CD14-positive monocyte (primary cell): ENCODE measurements around the gene RPS6KA3. TPM values are rescaled to one million over a fixed set of nuclear protein-coding genes. Genes with fewer than 3 reads are reported as not detected.

ENCODE experiments used
- DNase-seq, 3 donors: peaks; one replicate each; pipeline ENCODE4 v3.0.0-alpha.2; 2011 to 2022
- H2AFZ ChIP-seq: 2 replicates; pipeline ENCODE4 v1.6.0; 2012; ENCODE audit warnings: mild to moderate bottlenecking, low read depth, low read length, inconsistent platforms; ENCODE audit not compliant: insufficient read depth, poor library complexity, severe bottlenecking
- H3K27ac ChIP-seq, 2 donors: 1 replicate in 1 of 2; 2 replicates in 1 of 2; pipeline ENCODE4 v1.5.1; 2012 to 2013; ENCODE audit warnings: low read length in 2 of 2, control low read depth in 1 of 2, inconsistent platforms in 1 of 2, low read depth in 1 of 2, mild to moderate bottlenecking in 1 of 2
- H3K27me3 ChIP-seq, 2 donors: one replicate each; pipeline versions ENCODE4 v1.6.0 to v1.6.1; 2011 to 2013; ENCODE audit warnings: low read length in 2 of 2; ENCODE audit not compliant: control insufficient read depth in 2 of 2, insufficient read depth in 2 of 2
- H3K36me3 ChIP-seq, 2 donors: replicated peaks in 1 of 2; 1 replicate in 1 of 2; 2 replicates in 1 of 2; pipeline versions ENCODE4 v1.5.1 to v1.6.1; 2012 to 2013; ENCODE audit warnings: low read length in 2 of 2, control low read depth in 1 of 2, inconsistent platforms in 1 of 2, mild to moderate bottlenecking in 1 of 2; ENCODE audit not compliant: insufficient read depth in 2 of 2, control insufficient read depth in 1 of 2
- H3K4me1 ChIP-seq, 2 donors: 1 replicate in 1 of 2; 2 replicates in 1 of 2; pipeline versions ENCODE4 v1.5.1 to v1.6.1; 2012 to 2013; ENCODE audit warnings: low read length in 2 of 2, control low read depth in 1 of 2, inconsistent platforms in 1 of 2, mild to moderate bottlenecking in 1 of 2, moderate library complexity in 1 of 2; ENCODE audit not compliant: insufficient read depth in 2 of 2, control insufficient read depth in 1 of 2
- H3K4me2 ChIP-seq: replicated peaks from 2 replicates; pipeline ENCODE3; 2012; ENCODE audit warnings: low read length, moderate library complexity, mild to moderate bottlenecking; ENCODE audit not compliant: poor library complexity, severe bottlenecking; ENCODE audit errors: extremely low read depth
- H3K4me3 ChIP-seq, 3 experiments: fragments of 200-600 bp in 1 of 3; sonication (generic) in 1 of 3; replicated peaks in 1 of 3; 1 replicate in 2 of 3; 2 replicates in 1 of 3; pipeline ENCODE4 v1.5.1; 2011 to 2013; ENCODE audit warnings: low read length in 3 of 3, mild to moderate bottlenecking in 3 of 3, control low read depth in 2 of 3, low read depth in 2 of 3, inconsistent platforms in 1 of 3, moderate library complexity in 1 of 3
- H3K79me2 ChIP-seq: 2 replicates; pipeline ENCODE4 v1.6.0; 2012; ENCODE audit warnings: mild to moderate bottlenecking, control low read depth, inconsistent platforms, low read length, moderate library complexity; ENCODE audit not compliant: insufficient read depth
- H3K9ac ChIP-seq: 2 replicates; pipeline ENCODE4 v1.6.0; 2017; ENCODE audit warnings: low read length, mild to moderate bottlenecking; ENCODE audit not compliant: insufficient read depth, poor library complexity, severe bottlenecking
- H3K9me3 ChIP-seq, 2 donors: replicated peaks in 1 of 2; 1 replicate in 1 of 2; 2 replicates in 1 of 2; pipeline versions ENCODE4 v1.5.1 to v1.6.1; 2012 to 2013; ENCODE audit warnings: low read length in 2 of 2, control low read depth in 1 of 2; ENCODE audit not compliant: control insufficient read depth in 1 of 2, insufficient read depth in 1 of 2
- H4K20me1 ChIP-seq: 2 replicates; pipeline ENCODE4 v1.6.0; 2012; ENCODE audit warnings: mild to moderate bottlenecking, low read length, control low read depth, moderate library complexity; ENCODE audit not compliant: insufficient read depth
- H3K27ac Mint-ChIP-seq, 7 donors: one replicate each; pipeline ENCODE4 v1.8.0; 2020; ENCODE audit warnings: mild to moderate bottlenecking in 7 of 7, mixed read lengths in 7 of 7, moderate library complexity in 6 of 7, inconsistent platforms in 2 of 7
- H3K27me3 Mint-ChIP-seq, 3 donors: one replicate each; pipeline ENCODE4 v1.8.0; 2021 to 2022; ENCODE audit warnings: low read depth in 3 of 3, mild to moderate bottlenecking in 3 of 3, mixed read lengths in 3 of 3, moderate library complexity in 3 of 3, inconsistent platforms in 1 of 3
- H3K36me3 Mint-ChIP-seq, 2 donors: one replicate each; pipeline ENCODE4 v1.8.0; 2020; ENCODE audit warnings: mixed read lengths in 2 of 2, inconsistent platforms in 1 of 2, mild to moderate bottlenecking in 1 of 2
- H3K4me1 Mint-ChIP-seq: one replicate; pipeline ENCODE4 v1.8.0; 2020; ENCODE audit warnings: mild to moderate bottlenecking, mixed read lengths
- H3K4me3 Mint-ChIP-seq, 2 donors: one replicate each; pipeline ENCODE4 v1.8.0; 2020; ENCODE audit warnings: mild to moderate bottlenecking in 2 of 2, mixed read lengths in 2 of 2, moderate library complexity in 1 of 2
- H3K9me3 Mint-ChIP-seq, 7 donors: one replicate each; pipeline ENCODE4 v1.8.0; 2020 to 2022; ENCODE audit warnings: mixed read lengths in 7 of 7, mild to moderate bottlenecking in 6 of 7, moderate library complexity in 6 of 7, inconsistent platforms in 2 of 7
- WGBS: methylation state at CpG from one replicate; pipeline ENCODE4 v1.1.5; 2013; ENCODE audit warnings: missing lambda C conversion rate; ENCODE audit not compliant: insufficient coverage; 5-methylcytosine and 5-hydroxymethylcytosine counted together
- intact Hi-C, 2 donors: fragments of 100-400 bp; cut with micrococcal nuclease; formaldehyde crosslinking; loops; one replicate each; pipeline versions ENCODE4 v1.15.0 to v1.15.1; 2023
- polyA plus RNA-seq, 3 donors: library from polyadenylated mRNA; depleted of rRNA in 1 of 3; unstranded in 2 of 3; stranded (reverse) in 1 of 3; fragments of 300-500 nt in 2 of 3; fragments of >200 nt in 1 of 3; fragmentation: Illumina TruSeq in 2 of 3; gene quantifications; 1 replicate in 2 of 3; 2 replicates in 1 of 3; pipeline ENCODE4 v1.2.3, GENCODE V29; 2012 to 2021
- TF ChIP-seq, protein P1 (sequence below): fragments of 200-600 bp; IDR thresholded peaks from one replicate; pipeline ENCODE4 v1.8.0; 2022; ENCODE audit warnings: antibody characterized with exemption, mild to moderate bottlenecking

The RPS6KA3 gene
- polyA plus RNA-seq, 3 donors: 14.6 to 28.2 (median 21.6) TPM

DNA sequence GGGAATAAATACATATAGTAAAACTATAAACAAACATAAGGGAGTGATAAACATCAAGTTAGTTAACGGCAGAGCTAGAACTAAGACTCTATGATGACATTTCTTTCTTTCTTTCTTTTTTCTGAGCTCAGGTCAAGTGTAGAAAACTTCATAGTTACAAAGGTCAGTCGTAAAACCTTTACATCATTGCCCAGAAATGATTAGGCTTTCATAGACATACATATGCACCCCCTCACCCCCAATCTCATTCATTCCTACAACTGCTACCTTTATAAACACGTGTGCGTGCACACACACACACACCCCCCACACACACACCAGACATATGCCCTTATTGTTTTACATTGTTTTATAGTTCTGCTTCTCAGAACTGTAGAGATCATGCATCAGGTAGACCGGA, 130.8 kb downstream of the RPS6KA3 start:
- no peak for DNase-seq
- Histone ChIP-seq H3K4me2 (no peak overlapping the region), H3K4me1 (peaks cover 18 to 31% of the 10 kb centered on the region in 2 donors), H3K4me3 (no peak overlapping the region), H3K9me3 (no peaks in the 10 kb centered on the region), H3K9ac (no peak overlapping the region), H3K36me3 (peaks cover 20 to 85% of the 10 kb centered on the region in 2 donors), H3K27ac (no peak overlapping the region), H2AFZ (no peak overlapping the region), H3K79me2 (peaks cover 46% of the 10 kb centered on the region), H3K27me3 (no peaks in the 10 kb centered on the region), H4K20me1 (peaks cover 65% of the 10 kb centered on the region)
- H3K27ac Mint-ChIP-seq: no peak overlapping the region
- no peak overlapping the region for H3K4me3 Mint-ChIP-seq
- peaks cover 17% of the 10 kb centered on the region for H3K4me1 Mint-ChIP-seq
- peaks cover 0 to 2% (median 0%) of the 10 kb centered on the region in 3 donors for H3K27me3 Mint-ChIP-seq
- no peaks in the 10 kb centered on the region for H3K9me3 Mint-ChIP-seq
- peaks cover 20 to 85% of the 10 kb centered on the region in 2 donors for H3K36me3 Mint-ChIP-seq
- TF ChIP-seq, protein P1, sequence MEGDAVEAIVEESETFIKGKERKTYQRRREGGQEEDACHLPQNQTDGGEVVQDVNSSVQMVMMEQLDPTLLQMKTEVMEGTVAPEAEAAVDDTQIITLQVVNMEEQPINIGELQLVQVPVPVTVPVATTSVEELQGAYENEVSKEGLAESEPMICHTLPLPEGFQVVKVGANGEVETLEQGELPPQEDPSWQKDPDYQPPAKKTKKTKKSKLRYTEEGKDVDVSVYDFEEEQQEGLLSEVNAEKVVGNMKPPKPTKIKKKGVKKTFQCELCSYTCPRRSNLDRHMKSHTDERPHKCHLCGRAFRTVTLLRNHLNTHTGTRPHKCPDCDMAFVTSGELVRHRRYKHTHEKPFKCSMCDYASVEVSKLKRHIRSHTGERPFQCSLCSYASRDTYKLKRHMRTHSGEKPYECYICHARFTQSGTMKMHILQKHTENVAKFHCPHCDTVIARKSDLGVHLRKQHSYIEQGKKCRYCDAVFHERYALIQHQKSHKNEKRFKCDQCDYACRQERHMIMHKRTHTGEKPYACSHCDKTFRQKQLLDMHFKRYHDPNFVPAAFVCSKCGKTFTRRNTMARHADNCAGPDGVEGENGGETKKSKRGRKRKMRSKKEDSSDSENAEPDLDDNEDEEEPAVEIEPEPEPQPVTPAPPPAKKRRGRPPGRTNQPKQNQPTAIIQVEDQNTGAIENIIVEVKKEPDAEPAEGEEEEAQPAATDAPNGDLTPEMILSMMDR: no peak
- no CpG with 5 or more reads among the region's 5 CpGs for WGBS
- intact Hi-C loops: no loop called here

DNA sequence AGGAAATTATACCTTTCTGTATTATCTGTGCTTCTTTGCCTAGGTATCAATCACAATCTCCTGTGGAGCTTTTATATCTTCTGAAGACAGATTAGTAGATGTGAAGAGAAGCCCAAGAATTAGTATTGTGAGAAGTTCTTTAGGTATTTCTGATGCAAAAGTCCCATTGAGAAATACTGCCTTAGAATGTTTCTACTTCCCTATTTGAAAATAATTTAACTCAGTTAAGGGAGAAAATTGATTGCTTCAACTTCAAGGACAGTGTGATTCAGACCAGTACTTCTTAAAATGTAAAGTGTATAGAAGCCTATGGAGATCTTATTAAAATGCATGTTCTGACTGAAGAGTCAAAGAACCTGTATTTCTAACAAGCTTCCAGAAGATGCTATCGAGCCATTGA, 134.0 kb downstream of the RPS6KA3 start:
- H3K4me1 ChIP-seq: peaks cover 5 to 12% of the 10 kb centered on the region in 2 donors
- TF ChIP-seq, protein P1: no peak
- H3K4me3 ChIP-seq: no peak overlapping the region
- peaks cover 28 to 93% of the 10 kb centered on the region in 2 donors for H3K36me3 Mint-ChIP-seq
- H3K4me2 ChIP-seq: no peak overlapping the region
- no peaks in the 10 kb centered on the region for H3K9me3 ChIP-seq
- no peaks in the 10 kb centered on the region for H3K9me3 Mint-ChIP-seq
- no peak overlapping the region for H3K9ac ChIP-seq
- no peak overlapping the region for H3K4me3 Mint-ChIP-seq
- peaks cover 65% of the 10 kb centered on the region for H4K20me1 ChIP-seq
- H3K27me3 ChIP-seq: no peaks in the 10 kb centered on the region
- H3K27ac Mint-ChIP-seq: peak overlapping the region in 6 of 7 donors; percentile 6 to 76 (median 41)
- peak; percentile 44 to 51 (median 47) for DNase-seq
- 80% methylated on average over 1 of the region's 1 CpG for WGBS
- H3K79me2 ChIP-seq: peaks cover 15% of the 10 kb centered on the region
- intact Hi-C loops: no loop called here
- peaks cover 4% of the 10 kb centered on the region for H3K4me1 Mint-ChIP-seq
- peak overlapping the region in 1 of 2 donors; percentile 49 for H3K27ac ChIP-seq
- H2AFZ ChIP-seq: no peak overlapping the region
- peaks cover 28 to 93% of the 10 kb centered on the region in 2 donors for H3K36me3 ChIP-seq
- peaks cover 0 to 2% (median 0%) of the 10 kb centered on the region in 3 donors for H3K27me3 Mint-ChIP-seq
